ENCODE measurements around the gene PPP2CA. TPM values are rescaled to one million over a fixed set of nuclear protein-coding genes. Genes with fewer than 3 reads are reported as not detected.

Gene PPP2CA
- total and polyA plus RNA-seq, 2 of the 8 experiments (the other 6 are each of a cell fraction or from before 2014, with no cell fraction given): 75.0 to 205 TPM

- TF ChIP-seq TCF12 (IDR thresholded peaks at IDR 0.05; ENCODE audit: low read depth, low read length): no peak
- no peak for TF ChIP-seq RAD21 (IDR thresholded peaks at IDR 0.05 in 1 of 2, conservative IDR thresholded peaks at IDR 0.05 in 1 of 2; ENCODE audit: low read depth in 2 of 2, low read length in 2 of 2)
Observed at GRCh38 chr5:134236820-134237219, 10.9 kb upstream of the PPP2CA start (continued).
